HEK293 (cell line): ENCODE results near the gene RBM39.

ENCODE experiments used
- CTCF ChIP-seq: fragments of 450-650 bp; formaldehyde crosslinking; IDR thresholded peaks from 2 replicates; pipeline ENCODE4 v1.5.1; 2016; ENCODE audit warnings: missing biosample characterization, missing genetic modification characterization
- GLI2 ChIP-seq: fragments of 450-650 bp; formaldehyde crosslinking; IDR thresholded peaks from 2 replicates; pipeline ENCODE4; 2017; ENCODE audit warnings: missing biosample characterization, missing genetic modification characterization, low read depth, borderline replicate concordance
- INSM2 ChIP-seq: fragments of 450-650 bp; formaldehyde crosslinking; IDR thresholded peaks from 2 replicates; pipeline ENCODE4 v1.5.1; 2016; ENCODE audit warnings: missing biosample characterization, missing genetic modification characterization
- KLF1 ChIP-seq: fragments of 450-650 bp; formaldehyde crosslinking; IDR thresholded peaks from 2 replicates; pipeline ENCODE4 v1.5.1; 2016; ENCODE audit warnings: missing biosample characterization, missing genetic modification characterization
- OSR2 ChIP-seq: fragments of 450-650 bp; formaldehyde crosslinking; IDR thresholded peaks from 2 replicates; pipeline ENCODE4 v1.5.1; 2016; ENCODE audit warnings: missing biosample characterization, missing genetic modification characterization
- SETDB1 ChIP-seq: IDR thresholded peaks from one replicate; pipeline ENCODE4 v1.6.1; 2017; ENCODE audit warnings: mild to moderate bottlenecking, low read length, moderate library complexity, mixed read lengths; ENCODE audit not compliant: insufficient read length
- TCF7L2 ChIP-seq: IDR thresholded peaks from 2 replicates; pipeline ENCODE4 v1.6.1; 2011; ENCODE audit warnings: low read depth, mild to moderate bottlenecking, inconsistent platforms, low read length, moderate library complexity, borderline replicate concordance
- ZBTB7A ChIP-seq: fragments of 450-650 bp; formaldehyde crosslinking; IDR thresholded peaks from 2 replicates; pipeline ENCODE4 v1.5.1; 2016; ENCODE audit warnings: low read depth, missing biosample characterization, missing genetic modification characterization
- ZNF114 ChIP-seq: fragments of 450-650 bp; formaldehyde crosslinking; IDR thresholded peaks from 2 replicates; pipeline ENCODE4 v1.5.0; 2017; ENCODE audit warnings: missing biosample characterization, missing genetic modification characterization
- ZNF600 ChIP-seq: fragments of 450-650 bp; formaldehyde crosslinking; IDR thresholded peaks from 2 replicates; pipeline ENCODE4 v1.5.1; 2016; ENCODE audit warnings: missing biosample characterization, missing genetic modification characterization
- ZNF623 ChIP-seq: fragments of 450-650 bp; formaldehyde crosslinking; IDR thresholded peaks from 2 replicates; pipeline ENCODE4 v1.5.1; 2016; ENCODE audit warnings: missing biosample characterization, missing genetic modification characterization
- ZNF776 ChIP-seq: fragments of 450-650 bp; formaldehyde crosslinking; IDR thresholded peaks from 2 replicates; pipeline ENCODE4 v1.5.0; 2017; ENCODE audit warnings: missing biosample characterization, missing genetic modification characterization, borderline replicate concordance

- TF ChIP-seq ZBTB7A (tag by site-specific recombination) (no peak), KLF1 (no peak), CTCF (no peak), GLI2 (no peak), OSR2 (tag by site-specific recombination) (no peak), ZNF623 (no peak), ZNF600 (tag by site-specific recombination) (no peak), ZNF776 (tag by site-specific recombination) (no peak), TCF7L2 (no peak), INSM2 (tag by site-specific recombination) (no peak), ZNF114 (tag by site-specific recombination) (no peak), SETDB1 (no peak)
Observed at GRCh38 chr20:35742741-35743523, 872 bp upstream of the RBM39 start.
